Endometrial microvascular endothelial cells (primary cell): ENCODE data around the gene SH3BP4. TPM values are rescaled to one million over a fixed set of nuclear protein-coding genes. Genes with fewer than 3 reads are reported as not detected.

Source experiments
- in situ Hi-C: cut with HindIII; loops from 2 replicates; pipeline ENCODE4 v1.10.0; 2017; ENCODE audit warnings: low sequenced_read_pairs, low pct_unique_long_range_greater_than_20kb; ENCODE audit errors: inconsistent ontology term
- total RNA-seq: library from RNA; depleted of rRNA; stranded (reverse); fragments of >200 nt; gene quantifications from one replicate; pipeline ENCODE4 v1.2.3, GENCODE V29; 2015; ENCODE audit errors: inconsistent ontology term

The SH3BP4 gene
- total RNA-seq, 1 donor from 2014 or later = 44.5 TPM

DNA sequence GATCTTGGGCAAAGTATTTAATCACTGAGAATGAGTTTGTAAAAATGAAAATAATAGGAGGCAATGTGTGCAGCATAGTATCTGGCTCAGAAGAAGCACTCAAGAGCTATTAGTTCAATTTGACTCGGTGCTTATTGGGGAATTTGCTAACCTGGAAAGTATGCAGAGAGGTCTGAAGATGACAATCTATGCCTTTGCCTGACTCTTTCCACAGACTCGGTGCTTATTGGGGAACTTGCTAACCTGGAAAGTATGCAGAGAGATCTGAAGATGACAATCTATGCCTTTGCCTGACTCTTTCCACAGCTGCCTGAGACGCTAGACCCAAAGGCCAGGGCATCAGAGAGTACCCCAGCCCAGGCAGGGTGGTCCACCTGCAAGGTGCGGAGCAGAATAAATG is 12.2 kb upstream of the SH3BP4 start:
- in situ Hi-C loops = no loop called here

- in situ Hi-C loops = no loop called here
Measured at GRCh38 chr2:234939996-234940395, 11.8 kb upstream of the SH3BP4 start.

DNA sequence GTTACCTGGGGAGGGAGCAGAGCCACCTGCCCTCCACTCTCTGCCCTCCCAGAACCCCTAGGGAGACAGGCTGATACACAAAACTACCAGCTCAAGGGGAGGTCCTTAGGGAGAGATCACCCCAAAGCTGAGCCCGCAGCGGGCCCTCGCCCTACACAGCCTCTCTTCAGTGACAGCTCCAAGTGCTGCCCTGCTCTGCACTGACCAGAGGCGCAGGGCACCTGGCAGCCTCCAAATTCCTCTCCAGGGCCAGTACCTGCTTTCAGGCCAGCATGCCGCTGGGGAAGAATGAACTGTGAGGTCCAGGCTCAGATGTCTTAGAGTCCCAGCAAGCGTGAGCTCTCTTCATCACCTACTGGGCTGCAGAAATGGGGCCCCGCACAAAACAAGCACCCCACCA is 11.3 kb upstream of the SH3BP4 start:
- in situ Hi-C loops = no loop called here

- in situ Hi-C loops = no loop called here
Measured at GRCh38 chr2:234945339-234945873, 6.4 kb upstream of the SH3BP4 start.

GRCh38 chr2:234947556-234947955 is 4.3 kb upstream of the SH3BP4 start:
- in situ Hi-C loops = no loop called here

- in situ Hi-C loops = no loop called here
Measured at GRCh38 chr2:234949762-234950434, 1.9 kb upstream of the SH3BP4 start.

DNA sequence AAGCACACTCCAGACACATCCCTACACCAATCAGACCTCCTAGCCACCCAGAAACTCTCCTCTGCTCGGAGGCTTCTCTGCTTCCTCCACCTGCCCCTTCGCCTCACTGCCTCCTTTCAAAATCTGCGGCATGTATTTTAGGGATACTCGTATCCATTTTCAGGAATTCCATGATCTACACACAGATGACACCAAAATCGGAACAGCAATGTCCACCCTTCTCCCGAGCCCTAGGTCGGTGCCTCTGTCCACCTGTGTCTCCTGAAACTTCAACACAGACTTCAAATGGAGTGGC is 1.4 kb upstream of the SH3BP4 start:
- in situ Hi-C loops = no loop called here

DNA sequence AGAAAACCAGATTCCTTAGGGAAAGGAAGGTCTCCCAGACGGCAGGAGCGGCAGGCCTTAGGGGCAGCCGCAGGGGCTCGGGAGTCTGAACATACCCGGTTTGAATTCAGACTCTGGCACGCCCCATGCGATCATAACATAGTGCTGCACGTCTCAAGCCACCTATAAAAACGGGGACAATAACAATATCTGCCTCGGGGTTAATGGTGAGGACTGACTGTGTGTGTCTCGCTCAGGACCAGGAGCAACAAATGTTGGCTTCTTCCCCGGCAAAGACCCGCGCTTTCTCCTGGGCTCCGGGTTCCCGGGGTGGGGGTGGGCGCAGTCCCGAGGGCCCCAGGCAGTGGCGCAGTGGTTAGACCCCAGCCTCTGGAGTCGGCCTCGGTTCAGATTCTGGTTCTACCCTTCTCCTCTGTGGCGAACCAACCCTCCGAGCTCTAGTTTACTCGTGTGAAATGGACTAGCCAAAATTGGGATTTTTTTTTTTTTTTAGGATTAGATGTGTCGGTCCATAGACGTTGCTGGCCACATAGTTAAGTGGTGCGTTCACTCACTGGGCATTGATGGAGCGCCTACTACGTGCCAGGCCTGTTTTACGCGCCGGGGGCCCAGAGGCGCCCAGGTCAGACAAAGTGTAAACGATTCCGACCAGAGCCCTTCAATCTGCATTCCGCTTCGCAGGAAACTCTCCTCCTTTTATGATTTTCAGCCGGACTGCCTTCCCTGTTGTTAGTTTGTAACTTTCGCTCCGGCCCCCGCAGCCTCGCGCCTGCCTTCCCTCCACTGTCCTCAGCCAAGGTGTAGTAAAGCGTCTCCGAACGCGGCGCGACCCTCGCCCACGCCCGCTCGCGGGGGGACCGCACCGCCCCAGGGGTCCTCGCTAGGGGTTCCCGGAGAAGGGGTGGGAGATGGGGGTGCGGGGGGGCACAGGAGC is 820 bp upstream of the SH3BP4 start:
- in situ Hi-C loops = no loop called here

DNA sequence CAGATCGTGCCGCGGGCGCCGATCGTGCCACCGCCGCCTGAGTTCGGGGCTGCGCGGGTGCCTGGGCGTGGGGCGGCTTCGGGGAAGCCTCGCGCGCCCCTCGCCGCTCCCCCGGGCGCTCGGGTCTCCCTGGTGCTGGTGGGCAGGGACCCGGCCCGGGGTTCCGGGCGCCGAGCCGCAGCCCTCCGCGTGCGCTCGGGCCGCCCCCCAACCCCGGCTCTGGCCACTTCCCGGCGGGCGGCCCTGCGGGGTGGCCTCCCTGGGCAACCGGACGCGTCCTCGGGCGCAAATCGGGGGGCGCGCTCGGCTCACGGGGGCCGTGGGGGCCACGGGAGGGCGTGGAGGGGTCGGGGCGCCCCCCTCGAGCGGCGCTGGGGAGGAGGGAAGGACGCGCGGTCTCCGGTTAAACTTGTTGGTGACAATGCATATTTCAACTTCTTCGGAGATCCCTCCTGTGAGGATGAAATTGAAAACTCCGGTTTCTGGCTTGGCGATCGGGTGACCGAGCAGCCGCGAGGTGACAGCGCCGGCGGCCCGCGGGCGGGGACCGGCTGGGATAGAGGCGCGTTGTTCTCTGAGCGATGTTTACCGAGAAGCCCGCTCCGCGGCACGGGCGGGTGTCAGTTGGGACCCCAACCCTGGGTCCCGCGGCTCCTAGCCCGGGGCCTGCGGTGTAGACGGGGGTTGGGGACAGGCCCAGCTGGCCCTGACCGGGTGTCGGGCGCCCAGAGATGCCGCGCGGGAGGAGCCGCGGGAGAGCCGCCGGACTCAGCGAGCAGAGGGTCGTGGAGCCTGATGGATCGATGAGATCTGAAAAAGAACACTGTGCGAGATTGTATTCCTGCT is 676 bp downstream of the SH3BP4 start:
- in situ Hi-C loops = no loop called here

- in situ Hi-C loops = no loop called here
Measured at GRCh38 chr2:234953116-234954031, 1.6 kb downstream of the SH3BP4 start.

DNA sequence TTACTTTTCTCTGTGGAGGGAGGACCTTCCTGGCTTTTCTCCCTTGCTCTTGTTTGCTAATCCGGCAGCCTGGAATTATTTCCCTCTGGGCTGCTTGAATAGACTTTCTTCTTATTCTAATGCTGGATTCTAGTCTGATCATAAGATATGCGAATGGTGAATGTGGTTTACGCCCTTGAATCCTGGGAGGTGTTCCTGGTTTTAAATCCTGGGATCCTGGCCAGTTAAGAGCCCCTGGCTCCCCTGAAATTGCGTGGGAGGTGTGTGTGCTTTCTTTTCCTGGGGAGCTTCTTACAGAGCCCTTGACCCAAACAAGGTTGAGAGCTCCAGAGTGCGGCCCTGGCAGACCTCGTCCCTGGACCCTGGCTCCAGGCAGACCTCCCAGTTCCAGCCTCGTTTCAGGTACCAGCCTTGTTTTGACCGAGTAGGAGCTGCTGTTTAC is 2.8 kb downstream of the SH3BP4 start:
- in situ Hi-C loops = no loop called here

DNA sequence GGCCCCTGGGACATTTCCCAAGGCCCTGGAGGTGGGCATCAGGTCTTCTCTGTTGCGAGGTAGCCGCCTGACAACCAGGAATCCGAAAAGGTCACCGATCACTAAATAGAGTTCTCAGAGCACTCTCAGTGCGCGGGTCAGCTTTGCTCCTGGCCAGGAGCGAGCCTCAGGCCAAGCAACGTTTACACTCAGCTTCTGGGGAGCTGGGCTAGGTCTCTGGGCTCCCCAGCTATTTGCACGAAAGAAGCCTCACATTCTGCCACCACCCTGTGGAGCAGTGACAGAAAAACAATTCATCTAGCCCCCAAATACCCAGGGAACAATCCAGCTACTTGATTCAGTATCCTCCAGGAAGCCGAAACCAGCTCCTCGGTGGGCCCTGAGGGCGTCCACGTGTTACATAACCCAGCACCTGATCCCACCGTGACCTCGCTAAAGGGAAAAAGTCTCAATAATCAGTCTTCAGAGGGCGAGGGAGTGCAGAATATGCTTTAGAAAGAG is 3.3 kb downstream of the SH3BP4 start:
- in situ Hi-C loops = no loop called here

DNA sequence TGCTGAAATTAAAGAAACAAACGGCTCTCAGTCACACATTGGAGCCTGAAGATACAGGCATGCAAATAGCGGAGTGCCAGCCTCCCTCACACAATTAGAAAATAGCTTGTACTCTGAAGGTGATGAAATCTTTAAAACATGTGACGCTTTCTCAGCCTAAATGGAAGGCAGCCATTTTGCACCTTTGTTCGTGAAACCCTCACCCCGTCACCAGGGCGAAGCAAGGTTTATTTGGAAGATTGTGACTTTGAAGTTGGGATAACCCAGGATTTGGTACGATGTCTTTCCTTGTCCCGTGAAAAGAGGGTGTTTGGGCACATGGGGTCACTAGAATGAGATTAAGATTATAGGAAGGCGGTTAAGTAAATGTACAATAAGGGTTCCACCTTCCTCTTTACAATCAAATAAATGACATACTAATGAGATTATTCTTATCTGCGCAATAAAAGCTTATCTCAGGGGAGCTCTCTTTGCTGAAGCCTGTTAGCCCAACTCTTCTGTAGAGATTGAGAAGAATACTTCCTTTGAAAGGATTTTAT is 4.2 kb downstream of the SH3BP4 start:
- in situ Hi-C loops = no loop called here

GRCh38 chr2:234957834-234958135 is 6.0 kb downstream of the SH3BP4 start:
- in situ Hi-C loops = no loop called here

- in situ Hi-C loops = no loop called here
Measured at GRCh38 chr2:234958311-234958710, 6.5 kb downstream of the SH3BP4 start.

DNA sequence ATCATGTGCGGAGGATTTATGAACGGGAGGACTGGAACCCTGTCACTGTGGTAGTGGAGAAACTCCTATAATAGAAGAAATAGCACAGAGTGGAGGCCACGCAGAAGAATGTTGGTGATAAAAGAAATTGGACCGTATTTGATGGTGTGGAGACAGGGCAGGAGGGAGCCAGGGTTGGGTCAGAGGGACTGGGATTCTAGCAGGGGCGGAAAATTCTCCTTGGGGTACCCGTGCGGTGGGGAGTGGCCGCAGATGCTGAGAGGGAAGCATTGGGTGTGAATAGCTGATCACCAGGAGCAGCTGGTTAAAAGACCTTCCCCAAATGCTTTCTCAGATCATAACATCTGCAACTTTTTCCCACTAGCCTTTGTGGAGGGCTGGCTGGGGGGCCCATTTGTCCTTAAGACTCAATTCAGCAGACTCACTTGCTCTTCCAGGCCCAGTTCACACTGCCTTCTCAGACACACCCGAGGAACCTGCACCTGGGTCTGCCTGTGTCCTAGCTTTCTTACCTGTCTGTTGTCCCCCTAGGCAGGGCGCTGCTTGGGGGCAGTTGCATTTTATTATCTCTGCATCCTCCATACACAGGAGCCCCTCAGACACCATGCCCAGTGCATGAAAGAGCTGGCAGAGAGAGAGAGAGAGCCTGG is 7.1 kb downstream of the SH3BP4 start:
- in situ Hi-C loops = no loop called here

DNA sequence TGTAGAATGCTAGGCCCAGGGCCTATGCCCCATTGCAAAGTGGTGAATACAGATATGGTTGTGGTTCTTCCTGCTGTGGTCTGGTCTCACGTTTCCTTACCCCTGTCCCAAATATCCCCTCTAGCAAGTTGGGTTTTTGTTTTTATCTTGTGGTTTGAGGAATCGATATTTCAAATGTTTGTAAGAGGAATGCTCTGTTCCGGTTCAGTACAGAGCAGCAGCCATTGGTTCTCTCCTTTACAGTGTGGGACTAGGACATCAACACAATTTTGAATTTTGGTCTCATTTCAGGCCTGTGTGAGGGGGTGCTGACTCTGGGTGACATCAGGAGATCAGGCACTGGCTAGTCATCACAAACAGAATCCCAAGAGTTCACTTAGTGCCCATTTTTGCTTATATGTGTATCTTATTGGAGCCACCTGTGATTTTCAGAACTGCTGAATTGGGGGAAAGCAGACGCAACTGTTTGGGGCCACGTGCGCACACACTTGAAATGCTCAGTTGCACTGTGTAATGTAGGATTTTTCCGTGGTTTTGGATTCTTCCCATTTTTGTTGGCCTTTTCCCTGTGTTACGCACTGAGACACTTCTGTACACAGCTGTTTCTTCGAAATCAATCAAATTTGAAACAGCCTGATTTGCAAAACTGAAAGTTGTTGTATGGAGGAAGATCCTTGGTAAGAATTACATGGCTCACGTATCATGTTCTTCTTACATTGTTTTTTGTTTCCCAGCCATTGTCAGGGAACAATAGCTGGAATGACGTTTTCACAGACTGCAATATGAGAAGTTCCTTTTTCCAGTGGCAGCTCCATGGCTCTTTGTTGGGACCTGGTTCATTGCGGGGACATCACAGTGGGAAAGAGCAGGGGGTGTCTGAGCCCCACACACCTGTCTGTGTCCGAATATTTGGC is 8.6 kb downstream of the SH3BP4 start:
- in situ Hi-C loops = no loop called here
